Urothelium cell line (cell line): Measurements from ENCODE around the gene NT5C2.

ENCODE experiments used
- DNase-seq: peaks from one replicate; pipeline ENCODE4 v3.0.0; 2011; ENCODE audit warnings: low spot score, mixed read lengths
- FAIRE-seq: peaks from 2 replicates; lab custom pipeline; 2011; peaks lifted over from hg19 to GRCh38; lab: Jason Lieb, UNC

NT5C2 gene

GRCh38 chr10:103125323-103126267 is 67.5 kb downstream of the NT5C2 start:
- no peak for FAIRE-seq
- no peak for DNase-seq

- DNase-seq, result no peak
Measured at GRCh38 chr10:103124420-103125096, 68.5 kb downstream of the NT5C2 start.

GRCh38 chr10:103123282-103124024 is 69.6 kb downstream of the NT5C2 start:
- FAIRE-seq (no peak), DNase-seq (no peak)

More at GRCh38 chr10:103124420-103125096, 68.5 kb downstream of the NT5C2 start:
- FAIRE-seq, result no peak

GRCh38 chr10:103120977-103121735 is 71.9 kb downstream of the NT5C2 start:
- DNase-seq (no peak), FAIRE-seq (no peak)

- DNase-seq (no peak), FAIRE-seq (no peak)
Measured at GRCh38 chr10:103120546-103120945, 72.5 kb downstream of the NT5C2 start.

GRCh38 chr10:103117247-103117646 is 75.8 kb downstream of the NT5C2 start:
- no peak for DNase-seq
- FAIRE-seq, result no peak

GRCh38 chr10:103114876-103115275 is 78.2 kb downstream of the NT5C2 start:
- DNase-seq, result no peak
- no peak for FAIRE-seq

- FAIRE-seq (no peak), DNase-seq (no peak)
Measured at GRCh38 chr10:103111918-103112877, 80.9 kb downstream of the NT5C2 start.

- no peak for DNase-seq
- no peak for FAIRE-seq
Measured at GRCh38 chr10:103111031-103111917, 81.8 kb downstream of the NT5C2 start.

- FAIRE-seq (no peak), DNase-seq (no peak)
Measured at GRCh38 chr10:103110407-103110806, 82.7 kb downstream of the NT5C2 start.

GRCh38 chr10:103109821-103110220 is 83.3 kb downstream of the NT5C2 start:
- FAIRE-seq (no peak), DNase-seq (no peak)

GRCh38 chr10:103106539-103106938 is 86.5 kb downstream of the NT5C2 start:
- no peak for FAIRE-seq
- DNase-seq, result no peak

GRCh38 chr10:103105462-103105861 is 87.6 kb downstream of the NT5C2 start:
- DNase-seq (no peak), FAIRE-seq (no peak)

GRCh38 chr10:103104721-103105120 is 88.4 kb downstream of the NT5C2 start:
- no peak for FAIRE-seq
- DNase-seq, result no peak

GRCh38 chr10:103103989-103104388 is 89.1 kb downstream of the NT5C2 start:
- DNase-seq (no peak), FAIRE-seq (no peak)

- no peak for FAIRE-seq
- no peak for DNase-seq
Measured at GRCh38 chr10:103102195-103102594, 90.9 kb downstream of the NT5C2 start.

GRCh38 chr10:103100620-103101019 is 92.5 kb downstream of the NT5C2 start:
- no peak for FAIRE-seq
- no peak for DNase-seq

GRCh38 chr10:103098240-103098639 is 94.8 kb downstream of the NT5C2 start:
- FAIRE-seq (no peak), DNase-seq (no peak)
